Caco-2 (cell line): Measurements from ENCODE around the gene NOTCH1. TPM values are rescaled to one million over a fixed set of nuclear protein-coding genes. Genes with fewer than 3 reads are reported as not detected.

Experiments
- BruUV-seq: library from RNA; stranded (reverse); fragments of 400-500 nt; replicated peaks from 2 replicates; lab custom pipeline; 2021; lab: Mats Ljungman, UMichigan
- CTCF ChIA-PET: fragments of 300-600 bp; sonication (Branson Sonifier 250); formaldehyde crosslinking; loops from one replicate; lab custom pipeline; 2022; ENCODE audit warnings: antibody characterized with exemption; lab: Charles Lee
- POLR2A ChIA-PET: fragments of 300-600 bp; sonication (Branson Sonifier 250); formaldehyde crosslinking; loops from one replicate; lab custom pipeline; 2022; ENCODE audit warnings: antibody characterized with exemption; lab: Charles Lee
- DNase-seq, 2 experiments: peaks; one replicate each; pipeline versions ENCODE4 v3.0.0 to v3.0.0-alpha.2; 2020 to 2022
- H3K27me3 ChIP-seq: replicated peaks from 2 replicates; pipeline ENCODE4 v1.6.0; 2011; ENCODE audit warnings: low read length; ENCODE audit not compliant: control insufficient read depth, insufficient read depth
- H3K36me3 ChIP-seq: 2 replicates; pipeline ENCODE4 v1.5.1; 2011; ENCODE audit warnings: low read length; ENCODE audit not compliant: control insufficient read depth, insufficient read depth
- H3K4me1 ChIP-seq: fragments of 250-450 bp; sonication (Bioruptor Pico); 2 replicates; pipeline ENCODE4 v1.5.1; 2020; ENCODE audit warnings: mild to moderate bottlenecking
- H3K4me3 ChIP-seq: 2 replicates; pipeline ENCODE4 v1.5.1; 2011; ENCODE audit warnings: low read depth, mild to moderate bottlenecking, control low read depth, low read length
- H3K9me3 ChIP-seq: fragments of 250-450 bp; sonication (Bioruptor Pico); 2 replicates; pipeline ENCODE4 v1.5.1; 2020; ENCODE audit warnings: mild to moderate bottlenecking, moderate library complexity
- H3K27ac Mint-ChIP-seq: one replicate; pipeline ENCODE4 v1.8.0; 2022; ENCODE audit warnings: mixed read lengths; ENCODE audit not compliant: unreplicated experiment
- H3K27me3 Mint-ChIP-seq: one replicate; pipeline ENCODE4 v1.8.0; 2022; ENCODE audit warnings: mixed read lengths; ENCODE audit not compliant: insufficient read depth, unreplicated experiment
- H3K36me3 Mint-ChIP-seq: one replicate; pipeline ENCODE4 v1.8.0; 2022; ENCODE audit warnings: mild to moderate bottlenecking, mixed read lengths; ENCODE audit not compliant: insufficient read depth, unreplicated experiment
- H3K4me1 Mint-ChIP-seq: one replicate; pipeline ENCODE4 v1.8.0; 2022; ENCODE audit warnings: low read depth, mixed read lengths; ENCODE audit not compliant: unreplicated experiment
- H3K4me3 Mint-ChIP-seq: one replicate; pipeline ENCODE4 v1.8.0; 2022; ENCODE audit warnings: mild to moderate bottlenecking, moderate library complexity, mixed read lengths; ENCODE audit not compliant: unreplicated experiment
- H3K9me3 Mint-ChIP-seq: one replicate; pipeline ENCODE4 v1.8.0; 2022; ENCODE audit warnings: mixed read lengths; ENCODE audit not compliant: unreplicated experiment
- CTCF ChIP-seq, 2 experiments: fragments of 200-600 bp in 1 of 2; IDR thresholded peaks; 1 replicate in 1 of 2; 2 replicates in 1 of 2; pipeline versions ENCODE4 v1.5.1 to v1.8.0; 2011 to 2022; ENCODE audit warnings: antibody characterized with exemption in 1 of 2, control low read depth in 1 of 2, inconsistent platforms in 1 of 2, low read depth in 1 of 2, low read length in 1 of 2, mild to moderate bottlenecking in 1 of 2, moderate library complexity in 1 of 2; ENCODE audit not compliant: insufficient read depth in 1 of 2, severe bottlenecking in 1 of 2, unreplicated experiment in 1 of 2
- intact Hi-C: fragments of 100-400 bp; cut with micrococcal nuclease; formaldehyde crosslinking; loops from one replicate; pipeline ENCODE4 v1.10.0; 2022; ENCODE audit not compliant: unreplicated experiment
- total RNA-seq: library from RNA; stranded (reverse); gene quantifications from 2 replicates; pipeline ENCODE4 v1.2.3, GENCODE V29; 2022

NOTCH1 gene
- total RNA-seq, 1 experiment from 2014 or later = 6.3 TPM

GRCh38 chr9:136543280-136543679 is 2.6 kb downstream of the NOTCH1 start:
- BruUV-seq = no TSS peak
- H3K27ac Mint-ChIP-seq = no peak overlapping the region
- Histone ChIP-seq H3K27me3 (no peaks in the 10 kb centered on the region), H3K36me3 (no peaks in the 10 kb centered on the region), H3K4me1 (peaks cover 24% of the 10 kb centered on the region), H3K4me3 (no peak overlapping the region), H3K9me3 (no peaks in the 10 kb centered on the region)
- no peaks in the 10 kb centered on the region for H3K4me1 Mint-ChIP-seq
- no peak for TF ChIP-seq CTCF (IDR thresholded peaks at IDR 0.05; ENCODE audit: insufficient read depth in 1 of 2, low read depth in 1 of 2, low read length in 1 of 2, severe bottlenecking in 1 of 2, unreplicated experiment in 1 of 2)
- no peak for DNase-seq
- peaks cover 10% of the 10 kb centered on the region for H3K36me3 Mint-ChIP-seq
- no peaks in the 10 kb centered on the region for H3K9me3 Mint-ChIP-seq
- H3K27me3 Mint-ChIP-seq = no peaks in the 10 kb centered on the region
- intact Hi-C loops = no loop called here
- CTCF ChIA-PET = no interaction called here
- POLR2A ChIA-PET = no interaction called here
- no peak overlapping the region for H3K4me3 Mint-ChIP-seq

DNA sequence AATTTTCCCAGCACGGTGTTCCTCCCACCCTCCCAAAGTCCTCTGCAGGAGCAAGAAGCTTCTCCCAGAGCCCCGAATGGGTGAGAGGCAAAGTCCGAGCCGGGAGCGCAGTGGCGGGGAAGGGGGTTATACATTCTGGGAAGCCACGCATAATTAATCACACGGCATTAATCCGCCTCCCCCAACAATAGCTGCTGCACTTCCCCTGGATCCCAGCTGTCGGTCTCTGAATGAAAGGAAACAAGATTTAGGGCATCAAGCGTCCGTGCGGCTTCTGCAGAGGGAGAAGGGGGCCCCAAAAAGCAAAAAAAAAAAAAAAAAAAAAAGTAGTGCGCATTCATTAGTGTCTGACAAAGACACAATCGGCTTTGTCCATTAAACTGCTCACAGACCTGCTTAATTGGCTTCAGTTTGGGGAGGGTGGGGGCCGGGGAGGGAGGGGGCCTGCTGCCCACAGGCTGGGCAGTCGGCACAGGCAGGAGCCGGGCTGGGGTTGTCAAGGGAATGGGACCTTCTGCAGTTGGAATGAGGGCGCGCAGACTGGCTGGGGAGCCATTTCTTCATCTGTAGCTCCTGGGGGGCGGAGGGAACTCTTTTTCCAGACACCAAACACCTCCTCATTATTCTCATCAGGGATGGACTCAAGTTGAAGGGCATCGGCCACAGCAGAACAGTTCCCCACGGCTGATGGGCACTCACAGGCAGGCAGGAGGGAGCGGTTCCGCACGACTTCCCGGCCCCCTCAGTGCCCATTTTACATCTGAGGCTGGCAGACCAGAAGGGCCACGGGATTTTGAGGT is 3.4 kb downstream of the NOTCH1 start:
- Mint-ChIP-seq H3K9me3 (no peaks in the 10 kb centered on the region), H3K36me3 (peaks cover 10% of the 10 kb centered on the region), H3K27me3 (no peaks in the 10 kb centered on the region), H3K4me1 (no peaks in the 10 kb centered on the region), H3K27ac (no peak overlapping the region), H3K4me3 (no peak overlapping the region)
- no peak for DNase-seq
- no peak for TF ChIP-seq CTCF (IDR thresholded peaks at IDR 0.05; ENCODE audit: insufficient read depth in 1 of 2, low read depth in 1 of 2, low read length in 1 of 2, severe bottlenecking in 1 of 2, unreplicated experiment in 1 of 2)
- intact Hi-C loops = no loop called here
- H3K4me1 ChIP-seq = peaks cover 22% of the 10 kb centered on the region
- no peaks in the 10 kb centered on the region for H3K36me3 ChIP-seq
- ChIA-PET POLR2A (interaction anchor here (0.5 kb wide), 1 partner anchor 542 kb away, joined by 4 read pairs; no protein-coding TSS in a partner anchor), CTCF (interaction anchor here (0.8 kb wide), 1 partner anchor 56 kb away, joined by 8 read pairs; no protein-coding TSS in a partner anchor)
- no peak overlapping the region for H3K4me3 ChIP-seq
- no peaks in the 10 kb centered on the region for H3K9me3 ChIP-seq
- H3K27me3 ChIP-seq = no peaks in the 10 kb centered on the region
- BruUV-seq = no TSS peak

DNA sequence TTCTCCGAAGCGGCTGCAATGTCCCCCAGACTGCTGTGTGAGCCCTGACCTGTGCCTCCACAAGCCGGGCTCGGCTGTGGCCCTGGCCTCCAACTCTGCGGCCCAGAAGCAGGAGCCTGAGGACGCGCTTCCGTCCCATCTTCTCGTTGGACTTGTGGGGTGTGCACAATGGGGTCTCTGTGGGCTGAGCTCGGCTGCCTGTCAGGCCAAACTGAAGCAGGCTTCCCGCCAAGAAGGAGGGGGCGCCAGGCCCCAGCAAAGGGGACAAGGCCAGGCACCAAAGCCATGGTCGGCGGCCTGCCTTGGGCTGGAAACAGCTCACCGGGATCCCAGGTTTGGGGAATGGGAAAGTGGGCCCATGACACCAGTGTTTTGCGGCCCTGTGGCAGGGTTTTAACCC is 4.1 kb downstream of the NOTCH1 start:
- no peak for DNase-seq
- no peaks in the 10 kb centered on the region for H3K9me3 Mint-ChIP-seq
- TF ChIP-seq CTCF (IDR thresholded peaks at IDR 0.05; ENCODE audit: insufficient read depth in 1 of 2, low read depth in 1 of 2, low read length in 1 of 2, severe bottlenecking in 1 of 2, unreplicated experiment in 1 of 2) = no peak
- ChIA-PET POLR2A (no interaction called here), CTCF (interaction anchor here (0.8 kb wide), 1 partner anchor 55 kb away, joined by 8 read pairs; no protein-coding TSS in a partner anchor)
- no peaks in the 10 kb centered on the region for H3K9me3 ChIP-seq
- H3K4me1 Mint-ChIP-seq = no peaks in the 10 kb centered on the region
- H3K36me3 Mint-ChIP-seq = peaks cover 10% of the 10 kb centered on the region
- no peak overlapping the region for H3K4me3 ChIP-seq
- H3K4me1 ChIP-seq = peaks cover 14% of the 10 kb centered on the region
- H3K27ac Mint-ChIP-seq = no peak overlapping the region
- H3K4me3 Mint-ChIP-seq = no peak overlapping the region
- no peaks in the 10 kb centered on the region for H3K27me3 ChIP-seq
- H3K36me3 ChIP-seq = no peaks in the 10 kb centered on the region
- H3K27me3 Mint-ChIP-seq = no peaks in the 10 kb centered on the region
- intact Hi-C loops = no loop called here
- no TSS peak for BruUV-seq
